GM23248 (cell line): ENCODE results near the gene APLF. TPM values are rescaled to one million over a fixed set of nuclear protein-coding genes. Genes with fewer than 3 reads are reported as not detected.
A peak's percentile ranks its signal among the peaks of the same experiment; 100 is the strongest.

Experiments used
- DNase-seq: peaks from one replicate; pipeline ENCODE4 v3.0.0-alpha.2; 2015
- H2AFZ ChIP-seq: fragments of 200-600 bp; sonication (generic); 2 replicates; pipeline ENCODE4 v1.6.1; 2016; ENCODE audit warnings: antibody characterized with exemption
- H3F3A ChIP-seq: fragments of 200-600 bp; sonication (generic); 2 replicates; pipeline ENCODE4 v1.6.1; 2016; ENCODE audit warnings: mild to moderate bottlenecking, antibody characterized with exemption, mixed run types; ENCODE audit not compliant: insufficient read depth
- H3K27ac ChIP-seq: fragments of 200-600 bp; sonication (generic); 2 replicates; pipeline ENCODE4 v1.5.1; 2016; ENCODE audit warnings: mild to moderate bottlenecking
- H3K27me3 ChIP-seq: fragments of 200-600 bp; sonication (generic); replicated peaks from 2 replicates; pipeline ENCODE4 v1.6.1; 2016; ENCODE audit warnings: mild to moderate bottlenecking; ENCODE audit not compliant: insufficient read depth
- H3K36me3 ChIP-seq: fragments of 200-600 bp; sonication (generic); 2 replicates; pipeline ENCODE4 v1.6.1; 2016; ENCODE audit warnings: low read depth, mild to moderate bottlenecking
- H3K4me1 ChIP-seq: fragments of 200-600 bp; sonication (generic); 2 replicates; pipeline ENCODE4 v1.6.1; 2016; ENCODE audit warnings: mild to moderate bottlenecking; ENCODE audit not compliant: insufficient read depth
- H3K4me2 ChIP-seq: fragments of 200-600 bp; sonication (generic); one replicate; pipeline ENCODE4 v1.6.1; 2016; ENCODE audit warnings: mild to moderate bottlenecking; ENCODE audit not compliant: unreplicated experiment
- H3K4me3 ChIP-seq: fragments of 200-600 bp; sonication (generic); 2 replicates; pipeline ENCODE4 v1.5.1; 2016; ENCODE audit warnings: mild to moderate bottlenecking
- H3K79me2 ChIP-seq: fragments of 200-600 bp; sonication (generic); 2 replicates; pipeline ENCODE4 v1.6.1; 2016; ENCODE audit warnings: mild to moderate bottlenecking; ENCODE audit not compliant: insufficient read depth
- H3K9ac ChIP-seq: fragments of 200-600 bp; sonication (generic); 2 replicates; pipeline ENCODE4 v1.6.1; 2016; ENCODE audit warnings: mild to moderate bottlenecking
- H3K9me2 ChIP-seq: fragments of 200-600 bp; sonication (generic); 2 replicates; pipeline ENCODE4 v1.6.1; 2016; ENCODE audit warnings: mixed run types, mild to moderate bottlenecking, moderate library complexity; ENCODE audit not compliant: insufficient read depth
- H3K9me3 ChIP-seq: fragments of 200-600 bp; sonication (generic); one replicate; pipeline ENCODE4 v1.6.1; 2017; ENCODE audit warnings: low read depth
- H4K20me1 ChIP-seq: fragments of 200-600 bp; sonication (generic); 2 replicates; pipeline ENCODE4 v1.6.0; 2016; ENCODE audit not compliant: insufficient read depth
- EZH2 ChIP-seq: fragments of 200-600 bp; sonication (generic); IDR thresholded peaks from 2 replicates; pipeline ENCODE4 v1.6.1; 2018; ENCODE audit warnings: antibody characterized with exemption, mild to moderate bottlenecking; ENCODE audit not compliant: insufficient read depth, poor library complexity, severe bottlenecking
- EZH2phosphoT487 ChIP-seq: fragments of 200-600 bp; sonication (generic); IDR thresholded peaks from 2 replicates; pipeline ENCODE4 v1.6.1; 2018; ENCODE audit warnings: antibody characterized with exemption, moderate library complexity, mild to moderate bottlenecking, low read depth; ENCODE audit not compliant: insufficient read depth
- WGBS, 2 experiments: methylation state at CpG; one replicate each; pipeline ENCODE4 v1.1.6; 2015 to 2017; ENCODE audit warnings: low lambda C conversion rate in 2 of 2, low coverage in 1 of 2; ENCODE audit errors: missing lambda C conversion rate in 2 of 2; 5-methylcytosine and 5-hydroxymethylcytosine counted together
- in situ Hi-C: fragments of 300-500 bp; cut with MboI; formaldehyde crosslinking; loops from 2 replicates; pipeline ENCODE4 v1.15.0; 2020
- polyA plus RNA-seq: library from polyadenylated mRNA; unstranded; fragments of >200 nt; fragmentation: Nextera tagmentation; extraction: Ambion mirVana; gene quantifications from 2 replicates; pipeline ENCODE4 v1.2.1, GENCODE V29; 2016
- total RNA-seq: library from RNA; depleted of rRNA; stranded (reverse); fragments of >200 nt; shearing (Covaris generic); gene quantifications from 2 replicates; pipeline ENCODE4 v1.2.3, GENCODE V29; 2014

APLF gene
- total and polyA plus RNA-seq, 2 experiments from 2014 or later = 3.6 to 4.0 TPM

GRCh38 chr2:68475576-68475975, 8.2 kb downstream of the APLF start:
- Histone ChIP-seq H3K79me2 (peaks cover 8% of the 10 kb centered on the region), H3K9me3 (no peaks in the 10 kb centered on the region), H3K4me1 (peaks cover 4% of the 10 kb centered on the region; the same call in 1 of the 2 replicates), H3K36me3 (no peaks in the 10 kb centered on the region), H3K4me2 (no peak overlapping the region), H3K9me2 (no peaks in the 10 kb centered on the region), H3K27me3 (no peaks in the 10 kb centered on the region), H4K20me1 (no peaks in the 10 kb centered on the region), H3K27ac (no peak overlapping the region), H3K4me3 (no peak overlapping the region), H2AFZ (no peak overlapping the region), H3F3A (no peaks in the 10 kb centered on the region), H3K9ac (no peak overlapping the region)
- in situ Hi-C loops = loop anchor here (25.0 kb wide), 1 partner anchor 237 kb away; no protein-coding TSS in a partner anchor
- TF ChIP-seq EZH2phosphoT487 (no peak), EZH2 (no peak)
- no peak for DNase-seq
- WGBS, 2 experiments = 71 to 76% methylated on average over 2 of the region's 2 CpGs

- Histone ChIP-seq H3K27me3 (no peaks in the 10 kb centered on the region), H3K4me2 (no peak overlapping the region), H3K4me3 (no peak overlapping the region), H2AFZ (no peak overlapping the region), H3K4me1 (peaks cover 4% of the 10 kb centered on the region; the same call in 1 of the 2 replicates), H3K36me3 (no peaks in the 10 kb centered on the region), H3K79me2 (no peaks in the 10 kb centered on the region; the same call in 1 of the 2 replicates), H4K20me1 (no peaks in the 10 kb centered on the region), H3K9me2 (no peaks in the 10 kb centered on the region), H3K27ac (no peak overlapping the region), H3K9me3 (no peaks in the 10 kb centered on the region), H3K9ac (no peak overlapping the region), H3F3A (no peaks in the 10 kb centered on the region)
- TF ChIP-seq EZH2 (no peak), EZH2phosphoT487 (no peak)
- WGBS, 2 experiments = 97 to 100% methylated on average over 1 of the region's 1 CpG
- in situ Hi-C loops = loop anchor here (25.0 kb wide), 1 partner anchor 236 kb away; no protein-coding TSS in a partner anchor
- DNase-seq = no peak
Measured at GRCh38 chr2:68476454-68476853, 9.1 kb downstream of the APLF start.

GRCh38 chr2:68478688-68479087, 11.3 kb downstream of the APLF start:
- Histone ChIP-seq H3K9ac (no peak overlapping the region), H3K27ac (no peak overlapping the region), H3K79me2 (no peaks in the 10 kb centered on the region), H3K27me3 (no peaks in the 10 kb centered on the region), H3K36me3 (no peaks in the 10 kb centered on the region), H3F3A (no peaks in the 10 kb centered on the region), H3K9me2 (no peaks in the 10 kb centered on the region), H4K20me1 (no peaks in the 10 kb centered on the region), H3K4me2 (no peak overlapping the region), H3K9me3 (no peaks in the 10 kb centered on the region), H2AFZ (no peak overlapping the region), H3K4me1 (peaks cover 4% of the 10 kb centered on the region; the same call in 1 of the 2 replicates), H3K4me3 (no peak overlapping the region)
- TF ChIP-seq EZH2 = no peak
- no peak for TF ChIP-seq EZH2phosphoT487
- 94 to 100% methylated on average over 1 of the region's 1 CpG for whole genome bisulfite sequencing, 2 experiments
- in situ Hi-C loops = loop anchor here (25.0 kb wide), 1 partner anchor 234 kb away; no protein-coding TSS in a partner anchor
- no peak for DNase-seq

DNA sequence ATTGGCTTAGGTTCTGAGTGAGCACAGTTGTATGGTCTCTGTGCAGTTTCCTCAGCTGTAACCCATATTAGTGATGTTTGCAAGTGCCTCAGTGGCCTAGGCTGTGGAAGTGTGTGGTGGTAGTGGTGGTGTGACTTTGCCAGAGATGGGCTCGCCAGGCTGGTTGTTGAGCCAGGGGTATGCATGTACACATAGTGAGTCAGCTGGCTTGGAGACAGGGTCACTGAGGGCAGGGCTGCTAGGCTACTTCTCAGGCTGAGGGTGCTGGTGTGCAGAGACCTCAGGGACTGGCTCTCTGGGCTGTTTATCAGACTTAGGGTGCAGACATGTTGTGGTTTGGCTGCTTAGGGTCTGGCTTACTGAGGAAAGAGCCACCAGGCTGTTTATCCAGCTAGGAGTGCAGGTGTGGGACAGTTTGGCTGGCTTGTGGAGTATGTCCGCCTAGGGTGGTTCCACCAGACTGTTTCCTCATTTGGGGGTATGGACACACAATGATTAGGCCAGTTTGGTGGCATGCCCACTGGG, 15.0 kb downstream of the APLF start:
- peak; percentile 20 for DNase-seq
- peaks cover 4% of the 10 kb centered on the region; the same call in 1 of the 2 replicates for H3K4me1 ChIP-seq
- 54 to 65% methylated on average over 2 of the region's 2 CpGs for WGBS, 2 experiments
- H3K79me2 ChIP-seq = no peaks in the 10 kb centered on the region
- no peak overlapping the region for H3K4me3 ChIP-seq
- no peaks in the 10 kb centered on the region for H3F3A ChIP-seq
- H3K27ac ChIP-seq = no peak overlapping the region
- no peak for TF ChIP-seq EZH2
- TF ChIP-seq EZH2phosphoT487 = no peak
- H3K9ac ChIP-seq = no peak overlapping the region
- no peaks in the 10 kb centered on the region for H3K27me3 ChIP-seq
- H3K36me3 ChIP-seq = no peaks in the 10 kb centered on the region
- no peaks in the 10 kb centered on the region for H4K20me1 ChIP-seq
- in situ Hi-C loops = loop anchor here (10.0 to 25.0 kb wide), 2 partner anchors 230 to 432 kb away; no protein-coding TSS in a partner anchor
- H3K9me2 ChIP-seq = no peaks in the 10 kb centered on the region
- no peaks in the 10 kb centered on the region for H3K9me3 ChIP-seq
- H2AFZ ChIP-seq = no peak overlapping the region
- H3K4me2 ChIP-seq = no peak overlapping the region
